HAP-1 (cell line): ENCODE measurements around the gene RMRP.

ENCODE experiments used
- DNase-seq, 2 experiments: peaks; one replicate each; pipeline ENCODE4 v3.0.0-alpha.2; 2016 to 2020; ENCODE audit warnings: low spot score in 2 of 2
- H3K27me3 ChIP-seq: fragments of 250-450 bp; sonication (Bioruptor Pico); 2 replicates; pipeline ENCODE4 v1.5.1; 2020; ENCODE audit warnings: low read depth, mild to moderate bottlenecking, moderate library complexity
- H3K36me3 ChIP-seq: fragments of 250-450 bp; sonication (Bioruptor Pico); replicated peaks from 2 replicates; pipeline ENCODE4 v1.5.1; 2020; ENCODE audit warnings: mild to moderate bottlenecking
- H3K4me1 ChIP-seq: fragments of 250-450 bp; sonication (Bioruptor Pico); 2 replicates; pipeline ENCODE4 v1.5.1; 2020; ENCODE audit warnings: mild to moderate bottlenecking
- H3K4me3 ChIP-seq: fragments of 250-450 bp; sonication (Bioruptor Pico); 2 replicates; pipeline ENCODE4 v1.5.1; 2020; ENCODE audit warnings: mild to moderate bottlenecking, moderate library complexity
- H3K9me3 ChIP-seq: fragments of 250-450 bp; sonication (Bioruptor Pico); 2 replicates; pipeline ENCODE4 v1.5.1; 2020; ENCODE audit warnings: mild to moderate bottlenecking, moderate library complexity
- in situ Hi-C: fragments of 300-500 bp; cut with MboI; formaldehyde crosslinking; loops from 3 replicates; pipeline ENCODE4 v1.14.3; 2020; ENCODE audit warnings: low sequenced_read_pairs, inconsistent platforms, mixed read lengths

Gene RMRP

GRCh38 chr9:35682520-35683315 lies 24.9 kb upstream of the RMRP start:
- Histone ChIP-seq H3K36me3 (no peaks in the 10 kb centered on the region; the same call in 1 of the 2 replicates), H3K4me1 (no peaks in the 10 kb centered on the region), H3K9me3 (no peaks in the 10 kb centered on the region), H3K27me3 (no peaks in the 10 kb centered on the region), H3K4me3 (no peak overlapping the region)
- no peak for DNase-seq
- in situ Hi-C loops: no loop called here

GRCh38 chr9:35682051-35682450 lies 24.2 kb upstream of the RMRP start:
- Histone ChIP-seq H3K36me3 (no peaks in the 10 kb centered on the region; the same call in 1 of the 2 replicates), H3K4me1 (no peaks in the 10 kb centered on the region), H3K9me3 (no peaks in the 10 kb centered on the region), H3K4me3 (no peak overlapping the region), H3K27me3 (no peaks in the 10 kb centered on the region)
- in situ Hi-C loops: no loop called here
- DNase-seq: no peak

- no peaks in the 10 kb centered on the region for H3K9me3 ChIP-seq
- in situ Hi-C loops: no loop called here
- H3K4me1 ChIP-seq: no peaks in the 10 kb centered on the region
- no peak for DNase-seq
- no peak overlapping the region for H3K4me3 ChIP-seq
- H3K27me3 ChIP-seq: no peaks in the 10 kb centered on the region
- H3K36me3 ChIP-seq: no peaks in the 10 kb centered on the region; the same call in 1 of the 2 replicates
These were observed 23.7 kb upstream of the RMRP start for GRCh38 chr9:35681341-35682002.

GRCh38 chr9:35680331-35681105 lies 22.7 kb upstream of the RMRP start:
- no peaks in the 10 kb centered on the region for H3K4me1 ChIP-seq
- in situ Hi-C loops: no loop called here
- no peak for DNase-seq

GRCh38 chr9:35679766-35680330 lies 22.0 kb upstream of the RMRP start:
- no peaks in the 10 kb centered on the region for H3K9me3 ChIP-seq
- H3K4me1 ChIP-seq: no peaks in the 10 kb centered on the region
- no peak for DNase-seq
- H3K4me3 ChIP-seq: no peak overlapping the region
- H3K27me3 ChIP-seq: no peaks in the 10 kb centered on the region
- no peaks in the 10 kb centered on the region; the same call in 1 of the 2 replicates for H3K36me3 ChIP-seq
- in situ Hi-C loops: no loop called here

More at GRCh38 chr9:35680331-35681105, 22.7 kb upstream of the RMRP start:
- no peaks in the 10 kb centered on the region; the same call in 1 of the 2 replicates for H3K36me3 ChIP-seq
- H3K9me3 ChIP-seq: no peaks in the 10 kb centered on the region
- no peak overlapping the region for H3K4me3 ChIP-seq
- H3K27me3 ChIP-seq: no peaks in the 10 kb centered on the region

GRCh38 chr9:35679091-35679490 lies 21.3 kb upstream of the RMRP start:
- in situ Hi-C loops: no loop called here
- H3K36me3 ChIP-seq: no peaks in the 10 kb centered on the region; the same call in 1 of the 2 replicates
- H3K9me3 ChIP-seq: no peaks in the 10 kb centered on the region
- H3K4me3 ChIP-seq: no peak overlapping the region
- no peak for DNase-seq
- H3K27me3 ChIP-seq: no peaks in the 10 kb centered on the region
- no peaks in the 10 kb centered on the region for H3K4me1 ChIP-seq

GRCh38 chr9:35675732-35676392 lies 18.0 kb upstream of the RMRP start:
- no peaks in the 10 kb centered on the region for H3K4me1 ChIP-seq
- in situ Hi-C loops: no loop called here
- no peak overlapping the region for H3K4me3 ChIP-seq
- no peaks in the 10 kb centered on the region for H3K9me3 ChIP-seq
- H3K36me3 ChIP-seq: no peaks in the 10 kb centered on the region
- DNase-seq: no peak
- H3K27me3 ChIP-seq: no peaks in the 10 kb centered on the region

GRCh38 chr9:35675204-35675603 lies 17.4 kb upstream of the RMRP start:
- H3K4me3 ChIP-seq: no peak overlapping the region
- H3K27me3 ChIP-seq: no peaks in the 10 kb centered on the region
- in situ Hi-C loops: no loop called here
- no peaks in the 10 kb centered on the region for H3K36me3 ChIP-seq
- DNase-seq: no peak
- H3K4me1 ChIP-seq: no peaks in the 10 kb centered on the region
- H3K9me3 ChIP-seq: no peaks in the 10 kb centered on the region

- Histone ChIP-seq H3K36me3 (no peaks in the 10 kb centered on the region), H3K27me3 (no peaks in the 10 kb centered on the region), H3K4me1 (no peaks in the 10 kb centered on the region), H3K4me3 (no peak overlapping the region), H3K9me3 (no peaks in the 10 kb centered on the region)
- in situ Hi-C loops: no loop called here
- DNase-seq: no peak
These were observed 16.2 kb upstream of the RMRP start for GRCh38 chr9:35674025-35674361.

GRCh38 chr9:35673132-35674024 lies 15.6 kb upstream of the RMRP start, which contains the start of gene CA9:
Gene CA9, plus strand, starts transcription at chr9:35673928. Its CDS starts 32 bp downstream, at chr9:35673960.
- in situ Hi-C loops: no loop called here
- no peak for DNase-seq
- H3K36me3 ChIP-seq: no peaks in the 10 kb centered on the region
- H3K9me3 ChIP-seq: no peaks in the 10 kb centered on the region
- H3K4me3 ChIP-seq: no peak within 1 kb of the TSS
- H3K4me1 ChIP-seq: no peaks in the 10 kb centered on the region
- H3K27me3 ChIP-seq: no peaks in the 10 kb centered on the region

GRCh38 chr9:35669331-35670145 lies 11.7 kb upstream of the RMRP start:
- no peak for DNase-seq
- no peaks in the 10 kb centered on the region for H3K9me3 ChIP-seq
- no peaks in the 10 kb centered on the region for H3K36me3 ChIP-seq
- H3K4me3 ChIP-seq: no peak overlapping the region
- in situ Hi-C loops: no loop called here
- H3K4me1 ChIP-seq: peaks cover 4% of the 10 kb centered on the region
- H3K27me3 ChIP-seq: no peaks in the 10 kb centered on the region

- peaks cover 15% of the 10 kb centered on the region for H3K4me1 ChIP-seq
- no peak for DNase-seq
- H3K9me3 ChIP-seq: no peaks in the 10 kb centered on the region
- H3K36me3 ChIP-seq: peaks cover 10% of the 10 kb centered on the region
- H3K4me3 ChIP-seq: no peak overlapping the region
- H3K27me3 ChIP-seq: no peaks in the 10 kb centered on the region
- in situ Hi-C loops: no loop called here
These were observed 10.1 kb upstream of the RMRP start for GRCh38 chr9:35667939-35668338.
